Gastroesophageal sphincter (tissue), 4 donors: Measurements from ENCODE around the gene FBXL17. TPM values are rescaled to one million over a fixed set of nuclear protein-coding genes. Genes with fewer than 3 reads are reported as not detected.

Experiments
- ATAC-seq: fragments of 150-250 bp; one replicate; pipeline ENCODE4 v1.9.1; 2016; ENCODE audit warnings: mild to moderate bottlenecking, moderate library complexity
- H3K27ac ChIP-seq, 4 donors: fragments of 200-600 bp; sonication (generic) in 3 of 4; 1 replicate in 3 of 4; 2 replicates in 1 of 4; pipeline ENCODE4 v1.5.1; 2016 to 2019
- H3K27me3 ChIP-seq: fragments of 200-600 bp; sonication (generic); one replicate; pipeline ENCODE4 v1.5.1; 2019
- H3K36me3 ChIP-seq, 2 donors: fragments of 200-600 bp; sonication (generic); one replicate each; pipeline ENCODE4 v1.5.1; 2019; ENCODE audit warnings: control low read depth in 1 of 2
- H3K4me1 ChIP-seq, 3 donors: fragments of 200-600 bp; sonication (generic); 1 replicate in 2 of 3; 2 replicates in 1 of 3; pipeline ENCODE4 v1.5.1; 2016 to 2019; ENCODE audit warnings: control low read depth in 2 of 3
- H3K4me3 ChIP-seq, 2 donors: fragments of 200-600 bp; sonication (generic); one replicate each; pipeline ENCODE4 v1.5.1; 2019; ENCODE audit warnings: mild to moderate bottlenecking in 1 of 2, moderate library complexity in 1 of 2
- H3K9me3 ChIP-seq, 3 donors: fragments of 200-600 bp; sonication (generic); one replicate each; pipeline ENCODE4 v1.5.1; 2017 to 2019; ENCODE audit warnings: control low read depth in 2 of 3
- EP300 ChIP-seq: sonication (generic); formaldehyde crosslinking; IDR thresholded peaks from one replicate; pipeline ENCODE4 v1.6.1; 2017; ENCODE audit warnings: antibody characterized with exemption, mild to moderate bottlenecking
- POLR2A ChIP-seq, 2 donors: fragments of 450-650 bp; IDR thresholded peaks; one replicate each; pipeline ENCODE4 v1.6.1; 2017; ENCODE audit warnings: antibody characterized with exemption in 2 of 2, mild to moderate bottlenecking in 2 of 2, moderate library complexity in 1 of 2
- POLR2AphosphoS5 ChIP-seq: sonication (generic); formaldehyde crosslinking; IDR thresholded peaks from one replicate; pipeline ENCODE4 v1.6.1; 2017; ENCODE audit warnings: antibody characterized with exemption
- WGBS, 2 donors: methylation state at CpG; one replicate each; pipeline ENCODE4 v1.1.5; 2018; ENCODE audit warnings: low coverage in 1 of 2; 5-methylcytosine and 5-hydroxymethylcytosine counted together
- total RNA-seq, 4 donors: library from RNA; depleted of rRNA; stranded (reverse); fragments of >200 nt; gene quantifications; one replicate each; pipeline ENCODE4 v1.1.0, GENCODE V29; 2016
- TF ChIP-seq, protein P1 (sequence below), 4 experiments: fragments of 200-600 bp in 2 of 4; fragments of 450-650 bp in 2 of 4; sonication (generic) in 1 of 4; IDR thresholded peaks; one replicate each; pipeline ENCODE4 v1.5.1; 2017 to 2019; ENCODE audit warnings: antibody characterized with exemption in 4 of 4, mild to moderate bottlenecking in 2 of 4, moderate library complexity in 2 of 4

FBXL17 gene
- total RNA-seq, 4 donors from 2014 or later: 15.3 to 25.5 (median 21.7) TPM

DNA sequence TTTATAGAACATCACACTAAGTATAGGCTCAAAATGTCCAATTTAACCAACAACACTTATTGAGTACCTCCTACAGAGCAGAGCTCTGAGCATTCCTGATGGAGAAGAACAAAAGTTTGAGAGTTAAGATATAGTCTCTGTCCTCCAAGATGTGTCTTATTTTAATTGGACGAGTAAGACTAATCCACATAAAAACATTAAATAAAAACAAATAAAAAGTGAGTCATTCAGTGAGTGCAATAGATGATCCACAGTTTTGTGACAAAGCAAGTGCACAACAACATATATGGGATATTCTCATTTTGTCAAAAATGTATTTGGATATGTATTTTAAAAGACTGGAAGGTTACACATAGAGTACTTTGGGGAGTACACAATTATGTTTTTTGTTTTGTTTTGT, 277.4 kb downstream of the FBXL17 start:
- Histone ChIP-seq H3K27ac (no peak overlapping the region), H3K4me1 (peaks cover 0 to 14% (median 2%) of the 10 kb centered on the region in 3 donors), H3K36me3 (no peaks in the 10 kb centered on the region), H3K9me3 (no peaks in the 10 kb centered on the region), H3K27me3 (no peaks in the 10 kb centered on the region), H3K4me3 (no peak overlapping the region)
- 100% methylated on average over 1 of the region's 1 CpG for WGBS, 2 donors
- no peak for TF ChIP-seq POLR2A (IDR thresholded peaks at IDR 0.05)
- no peak for ATAC-seq

DNA sequence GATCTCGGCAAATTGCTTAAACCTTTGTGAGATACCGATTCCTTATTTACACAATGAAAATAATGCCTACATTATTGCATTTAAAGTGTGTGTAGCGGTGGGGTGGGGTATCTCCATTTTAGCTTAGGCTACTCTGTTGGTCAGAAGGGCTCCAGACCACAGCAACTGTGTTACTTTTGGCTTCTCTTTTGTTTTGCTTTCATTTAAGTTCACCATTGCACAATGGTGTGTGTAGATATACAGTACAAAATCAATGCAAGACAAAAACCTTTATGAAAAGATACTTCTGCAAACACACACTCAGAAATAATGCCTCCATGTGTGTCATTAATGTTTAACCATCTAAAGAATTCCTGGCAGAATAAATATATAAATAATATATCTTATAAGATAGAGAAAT, 279.4 kb downstream of the FBXL17 start:
- Histone ChIP-seq H3K4me3 (no peak overlapping the region), H3K36me3 (no peaks in the 10 kb centered on the region), H3K9me3 (no peaks in the 10 kb centered on the region), H3K4me1 (peaks cover 0 to 14% (median 2%) of the 10 kb centered on the region in 3 donors), H3K27ac (no peak overlapping the region), H3K27me3 (no peaks in the 10 kb centered on the region)
- 91 to 97% methylated on average over 3 of the region's 3 CpGs for WGBS, 2 donors
- TF ChIP-seq POLR2AphosphoS5 (no peak), POLR2A (IDR thresholded peaks at IDR 0.05) (no peak), EP300 (no peak)
- TF ChIP-seq, protein P1, sequence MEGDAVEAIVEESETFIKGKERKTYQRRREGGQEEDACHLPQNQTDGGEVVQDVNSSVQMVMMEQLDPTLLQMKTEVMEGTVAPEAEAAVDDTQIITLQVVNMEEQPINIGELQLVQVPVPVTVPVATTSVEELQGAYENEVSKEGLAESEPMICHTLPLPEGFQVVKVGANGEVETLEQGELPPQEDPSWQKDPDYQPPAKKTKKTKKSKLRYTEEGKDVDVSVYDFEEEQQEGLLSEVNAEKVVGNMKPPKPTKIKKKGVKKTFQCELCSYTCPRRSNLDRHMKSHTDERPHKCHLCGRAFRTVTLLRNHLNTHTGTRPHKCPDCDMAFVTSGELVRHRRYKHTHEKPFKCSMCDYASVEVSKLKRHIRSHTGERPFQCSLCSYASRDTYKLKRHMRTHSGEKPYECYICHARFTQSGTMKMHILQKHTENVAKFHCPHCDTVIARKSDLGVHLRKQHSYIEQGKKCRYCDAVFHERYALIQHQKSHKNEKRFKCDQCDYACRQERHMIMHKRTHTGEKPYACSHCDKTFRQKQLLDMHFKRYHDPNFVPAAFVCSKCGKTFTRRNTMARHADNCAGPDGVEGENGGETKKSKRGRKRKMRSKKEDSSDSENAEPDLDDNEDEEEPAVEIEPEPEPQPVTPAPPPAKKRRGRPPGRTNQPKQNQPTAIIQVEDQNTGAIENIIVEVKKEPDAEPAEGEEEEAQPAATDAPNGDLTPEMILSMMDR (IDR thresholded peaks at IDR 0.05): no peak
- ATAC-seq: no peak

DNA sequence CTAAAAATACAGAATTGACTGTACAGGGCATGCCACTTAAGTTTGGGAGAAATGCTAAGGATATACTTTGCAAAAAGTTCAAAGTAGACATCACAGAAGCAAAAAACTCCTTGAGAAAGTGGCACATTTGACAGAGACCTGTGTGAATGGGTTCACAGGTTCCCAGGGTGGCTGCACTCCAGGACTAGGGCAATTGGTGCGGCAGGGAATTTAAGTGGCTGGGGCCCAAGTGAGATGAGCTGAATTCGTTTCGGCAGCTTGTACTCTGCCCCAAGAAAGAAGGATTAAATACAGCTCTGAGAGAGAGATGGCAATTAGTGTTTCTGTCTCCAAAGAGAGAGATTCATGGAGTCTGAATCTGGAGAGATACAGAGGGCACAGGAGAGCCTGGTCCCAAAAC, 280.1 kb downstream of the FBXL17 start:
- Histone ChIP-seq H3K27ac (no peak overlapping the region), H3K36me3 (no peaks in the 10 kb centered on the region), H3K4me1 (peaks cover 0 to 14% (median 2%) of the 10 kb centered on the region in 3 donors), H3K9me3 (no peaks in the 10 kb centered on the region), H3K4me3 (no peak overlapping the region), H3K27me3 (no peaks in the 10 kb centered on the region)
- ATAC-seq: no peak
- 70 to 78% methylated on average over 3 of the region's 3 CpGs for WGBS, 2 donors
- TF ChIP-seq POLR2A (IDR thresholded peaks at IDR 0.05): no peak
- TF ChIP-seq, protein P1 (IDR thresholded peaks at IDR 0.05): no peak
- no peak for TF ChIP-seq POLR2AphosphoS5
- TF ChIP-seq EP300: no peak

DNA sequence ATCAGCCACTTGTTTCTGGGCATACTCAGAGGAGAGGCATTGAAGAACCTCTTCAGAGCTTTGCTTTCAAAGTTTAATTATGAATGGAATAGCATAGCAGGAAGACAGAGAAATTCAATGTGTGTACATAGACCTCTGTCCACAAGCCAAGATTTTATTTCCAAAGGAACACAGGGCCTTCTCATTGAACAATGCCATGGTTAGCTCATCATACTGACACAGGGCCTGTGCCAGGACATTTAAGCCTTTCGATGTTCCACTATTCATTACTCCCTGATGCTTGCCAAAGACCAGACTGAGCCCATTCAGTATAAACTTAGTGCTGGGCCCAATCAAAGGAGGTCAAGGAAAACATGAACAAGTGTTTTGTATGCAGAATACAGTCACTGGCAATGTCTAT, 280.8 kb downstream of the FBXL17 start:
- TF ChIP-seq, protein P1 (IDR thresholded peaks at IDR 0.05): no peak
- no peak for TF ChIP-seq POLR2A (IDR thresholded peaks at IDR 0.05)
- TF ChIP-seq EP300: no peak
- TF ChIP-seq POLR2AphosphoS5: no peak
- peaks cover 0 to 14% (median 2%) of the 10 kb centered on the region in 3 donors for H3K4me1 ChIP-seq
- ATAC-seq: no peak
- 0 to 9% methylated on average over 1 of the region's 1 CpG for WGBS, 2 donors
- no peak overlapping the region for H3K4me3 ChIP-seq
- no peaks in the 10 kb centered on the region for H3K27me3 ChIP-seq
- H3K9me3 ChIP-seq: no peaks in the 10 kb centered on the region
- no peaks in the 10 kb centered on the region for H3K36me3 ChIP-seq
- no peak overlapping the region for H3K27ac ChIP-seq

DNA sequence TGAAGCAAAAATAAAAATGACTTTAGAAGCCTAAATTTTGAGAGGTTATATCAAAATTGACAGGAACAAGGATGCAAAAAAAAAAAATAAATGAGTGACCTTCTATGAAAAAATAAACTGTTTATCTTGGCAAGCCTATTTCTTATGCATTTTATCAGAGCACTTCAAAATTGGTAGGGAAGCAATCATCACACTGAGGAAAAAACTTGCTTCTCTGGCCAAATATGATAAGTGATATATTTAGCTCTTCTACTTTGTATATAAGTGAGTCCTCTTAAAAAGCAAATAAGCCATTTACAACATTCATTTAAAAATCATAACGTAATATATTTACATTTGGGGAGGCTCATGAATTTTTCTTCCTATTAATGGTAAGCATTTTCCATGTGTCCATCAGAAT, 287.1 kb downstream of the FBXL17 start:
- no peaks in the 10 kb centered on the region for H3K9me3 ChIP-seq
- 45 to 60% methylated on average over 1 of the region's 1 CpG for whole genome bisulfite sequencing, 2 donors
- ATAC-seq: no peak

DNA sequence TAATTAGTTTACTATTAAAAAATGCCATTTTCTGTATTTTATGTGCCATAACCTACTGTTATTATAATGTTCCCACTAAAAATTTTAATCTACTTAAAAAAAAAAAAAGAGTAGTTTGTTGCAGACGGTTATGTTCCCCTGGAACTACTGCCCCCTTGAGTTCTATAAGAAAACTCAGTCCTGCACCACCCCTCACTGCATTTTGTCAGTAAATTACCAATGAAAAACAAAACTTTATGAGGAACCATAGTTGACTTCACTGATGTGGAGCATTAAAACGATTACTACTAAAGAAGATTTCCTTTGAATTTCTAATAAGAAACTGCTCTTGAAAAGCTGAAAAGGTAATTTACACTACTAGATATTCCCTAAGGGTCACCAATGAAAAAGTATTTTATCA, 288.7 kb downstream of the FBXL17 start:
- TF ChIP-seq POLR2A (IDR thresholded peaks at IDR 0.05) (no peak), POLR2AphosphoS5 (no peak), EP300 (no peak)
- TF ChIP-seq, protein P1 (IDR thresholded peaks at IDR 0.05): no peak
- 41 to 46% methylated on average over 2 of the region's 2 CpGs for WGBS, 2 donors
- ATAC-seq: no peak
- no peak overlapping the region for H3K4me3 ChIP-seq
- no peaks in the 10 kb centered on the region for H3K36me3 ChIP-seq
- H3K9me3 ChIP-seq: no peaks in the 10 kb centered on the region
- H3K27me3 ChIP-seq: no peaks in the 10 kb centered on the region
- H3K27ac ChIP-seq: no peak overlapping the region
- H3K4me1 ChIP-seq: peaks cover 0 to 4% (median 0%) of the 10 kb centered on the region in 3 donors

More for the DNA sequence above, 287.1 kb downstream of the FBXL17 start:
- Histone ChIP-seq H3K4me3 (no peak overlapping the region), H3K36me3 (no peaks in the 10 kb centered on the region), H3K27ac (no peak overlapping the region), H3K27me3 (no peaks in the 10 kb centered on the region), H3K4me1 (peaks cover 0 to 4% (median 0%) of the 10 kb centered on the region in 3 donors)
- TF ChIP-seq POLR2A (IDR thresholded peaks at IDR 0.05): no peak
- no peak for TF ChIP-seq POLR2AphosphoS5
